Activated naive CD4-positive, alpha-beta T cell treated with anti-CD3 and anti-CD28 coated beads for 36 hours (primary cell): ENCODE data around the gene SERTAD3. TPM values are rescaled to one million over a fixed set of nuclear protein-coding genes. Genes with fewer than 3 reads are reported as not detected.

Experiments
- CTCF ChIA-PET: fragments of 350-600 bp; sonication (Branson Sonifier 250); formaldehyde crosslinking; loops from one replicate; lab custom pipeline; 2021; ENCODE audit warnings: antibody characterized with exemption; lab: Charles Lee
- DNase-seq: peaks from one replicate; pipeline ENCODE4 v3.0.0-alpha.2; 2020
- H3K27ac Mint-ChIP-seq: one replicate; pipeline ENCODE4 v1.8.0; 2021; ENCODE audit warnings: mild to moderate bottlenecking, mixed read lengths
- H3K27me3 Mint-ChIP-seq: one replicate; pipeline ENCODE4 v1.8.0; 2021; ENCODE audit warnings: low read depth, mixed read lengths
- H3K36me3 Mint-ChIP-seq: one replicate; pipeline ENCODE4 v1.8.0; 2021; ENCODE audit warnings: low read depth, mixed read lengths
- H3K4me1 Mint-ChIP-seq: one replicate; pipeline ENCODE4 v1.8.0; 2021; ENCODE audit warnings: low read depth, mixed read lengths
- H3K4me3 Mint-ChIP-seq: one replicate; pipeline ENCODE4 v1.8.0; 2021; ENCODE audit warnings: mild to moderate bottlenecking, moderate library complexity, mixed read lengths
- H3K9me3 Mint-ChIP-seq: one replicate; pipeline ENCODE4 v1.8.0; 2021; ENCODE audit warnings: mixed read lengths
- intact Hi-C: fragments of 100-400 bp; cut with micrococcal nuclease; formaldehyde crosslinking; loops from one replicate; pipeline ENCODE4 v1.15.1; 2023
- total RNA-seq, 2 experiments: library from RNA; stranded (reverse); gene quantifications; one replicate each; pipeline ENCODE4 v1.2.3, GENCODE V29; 2021

Gene SERTAD3
- total RNA-seq, 2 experiments from 2014 or later: 3.8 to 7.3 TPM

DNA sequence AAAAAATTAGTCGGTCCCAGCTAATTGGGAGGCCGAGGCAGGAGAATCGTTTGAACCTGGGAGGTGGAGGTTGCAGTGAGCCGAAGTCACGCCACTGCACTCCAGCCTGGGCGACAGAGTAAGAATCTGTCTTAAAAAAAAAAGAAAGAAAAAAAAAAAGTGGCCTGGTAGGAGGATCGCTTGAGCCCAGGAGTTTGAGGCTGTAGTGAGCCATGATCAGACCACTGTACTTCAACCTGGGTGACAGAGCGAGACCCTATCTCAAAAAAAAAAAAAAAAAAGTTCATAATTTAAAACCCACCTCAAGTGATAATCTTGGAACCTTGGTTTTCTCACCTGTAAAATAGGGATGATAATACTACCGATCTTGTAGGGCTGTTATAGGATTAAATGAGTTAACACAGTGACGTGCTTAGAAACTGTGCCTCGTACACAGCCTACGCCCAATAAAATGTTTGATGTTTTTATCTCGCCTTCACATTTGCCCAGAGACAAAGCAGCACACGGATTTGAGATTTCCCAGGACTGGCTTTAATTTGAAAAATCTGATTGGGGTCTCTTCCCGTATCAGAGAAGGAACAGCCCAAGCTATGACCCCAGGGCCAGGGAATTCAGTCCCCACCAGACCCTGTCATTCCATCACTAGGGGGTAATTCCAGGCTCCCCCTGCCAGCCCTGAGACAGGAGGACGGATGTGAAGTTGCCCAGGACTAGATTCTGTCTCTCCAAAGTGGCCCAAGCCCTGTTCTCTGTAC is 22.0 kb downstream of the SERTAD3 start:
- CTCF ChIA-PET: interaction anchor here (0.6 to 2.8 kb wide), 6 partner anchors 12 to 21 kb away, joined by 4 to 15 read pairs (median 8); no protein-coding TSS in a partner anchor
- intact Hi-C loops: loop anchor here (1.0 kb wide), 2 partner anchors 22 to 44 kb away; partner anchors contain the start of gene SERTAD3
- DNase-seq: no peak
- H3K36me3 Mint-ChIP-seq: peaks cover 12% of the 10 kb centered on the region
- H3K4me3 Mint-ChIP-seq: peak overlapping the region; percentile 86
- peaks cover 27% of the 10 kb centered on the region for H3K4me1 Mint-ChIP-seq
- H3K27ac Mint-ChIP-seq: peak overlapping the region; percentile 94
- H3K9me3 Mint-ChIP-seq: no peaks in the 10 kb centered on the region
- no peaks in the 10 kb centered on the region for H3K27me3 Mint-ChIP-seq

- no peaks in the 10 kb centered on the region for H3K27me3 Mint-ChIP-seq
- H3K4me3 Mint-ChIP-seq: peak overlapping the region; percentile 86
- CTCF ChIA-PET: interaction anchor here (0.6 to 2.8 kb wide), 24 partner anchors 10 to 452 kb away, joined by 3 to 15 read pairs (median 4); partner anchors contain the start of genes BLVRB, C19orf47 and PLD3
- no peaks in the 10 kb centered on the region for H3K9me3 Mint-ChIP-seq
- intact Hi-C loops: loop anchor here (1.0 kb wide), 2 partner anchors 23 to 45 kb away; partner anchors contain the start of gene SERTAD3
- peak; percentile 84 for DNase-seq
- H3K36me3 Mint-ChIP-seq: peaks cover 12% of the 10 kb centered on the region
- H3K4me1 Mint-ChIP-seq: peaks cover 28% of the 10 kb centered on the region
- peak overlapping the region; percentile 94 for H3K27ac Mint-ChIP-seq
Measured at GRCh38 chr19:40420766-40421765, 23.1 kb downstream of the SERTAD3 start.

- peak overlapping the region; percentile 86 for H3K4me3 Mint-ChIP-seq
- peaks cover 10% of the 10 kb centered on the region for H3K36me3 Mint-ChIP-seq
- intact Hi-C loops: no loop called here
- no peaks in the 10 kb centered on the region for H3K9me3 Mint-ChIP-seq
- H3K27me3 Mint-ChIP-seq: no peaks in the 10 kb centered on the region
- H3K4me1 Mint-ChIP-seq: peaks cover 28% of the 10 kb centered on the region
- DNase-seq: no peak
- H3K27ac Mint-ChIP-seq: peak overlapping the region; percentile 94
- CTCF ChIA-PET: interaction anchor here (0.6 to 2.8 kb wide), 24 partner anchors 9 to 451 kb away, joined by 3 to 15 read pairs (median 4); partner anchors contain the start of genes BLVRB, C19orf47 and PLD3
Measured at GRCh38 chr19:40420451-40420765, 23.7 kb downstream of the SERTAD3 start.

- no peak overlapping the region for H3K27ac Mint-ChIP-seq
- no peak for DNase-seq
- H3K36me3 Mint-ChIP-seq: peaks cover 9% of the 10 kb centered on the region
- no peaks in the 10 kb centered on the region for H3K27me3 Mint-ChIP-seq
- CTCF ChIA-PET: interaction anchor here (0.6 to 2.8 kb wide), 12 partner anchors 9 to 124 kb away, joined by 3 to 15 read pairs (median 6); partner anchors contain the start of gene BLVRB
- H3K4me1 Mint-ChIP-seq: peaks cover 27% of the 10 kb centered on the region
- intact Hi-C loops: no loop called here
- H3K9me3 Mint-ChIP-seq: no peaks in the 10 kb centered on the region
- peak overlapping the region; percentile 52 for H3K4me3 Mint-ChIP-seq
Measured at GRCh38 chr19:40419780-40420179, 24.4 kb downstream of the SERTAD3 start.

DNA sequence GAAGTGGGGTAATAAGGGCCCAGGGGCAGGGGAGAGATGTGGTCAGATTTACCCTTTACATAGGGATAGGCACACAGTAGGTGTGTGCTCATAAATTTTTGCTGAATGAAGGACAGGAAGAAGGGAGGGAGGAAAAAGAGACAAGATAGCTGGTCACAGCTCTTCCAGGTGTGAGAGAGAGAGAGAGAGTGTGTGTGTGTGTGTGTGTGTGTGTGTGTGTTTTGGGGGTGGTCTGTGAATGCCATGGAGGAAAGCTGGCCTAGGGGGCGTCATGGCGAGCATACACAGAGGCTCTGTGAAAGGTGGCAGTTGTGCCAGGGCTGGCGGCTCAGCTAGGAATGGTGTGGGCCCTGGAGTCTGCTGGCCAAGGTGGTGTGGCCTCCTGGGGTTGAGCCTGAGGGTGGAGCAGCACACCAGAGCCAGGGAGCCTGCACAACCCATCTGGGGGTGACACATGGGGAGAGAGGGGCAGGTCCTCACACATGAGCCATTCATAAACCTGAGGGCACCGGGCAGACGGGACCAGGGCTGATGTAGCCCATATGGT is 25.0 kb downstream of the SERTAD3 start:
- Mint-ChIP-seq H3K4me3 (no peak overlapping the region), H3K9me3 (no peaks in the 10 kb centered on the region), H3K27me3 (no peaks in the 10 kb centered on the region), H3K27ac (no peak overlapping the region), H3K4me1 (peaks cover 22% of the 10 kb centered on the region), H3K36me3 (peaks cover 5% of the 10 kb centered on the region)
- intact Hi-C loops: no loop called here
- CTCF ChIA-PET: interaction anchor here (0.6 to 2.8 kb wide), 4 partner anchors 15 to 124 kb away, joined by 3 to 15 read pairs (median 3); no protein-coding TSS in a partner anchor
- no peak for DNase-seq

DNA sequence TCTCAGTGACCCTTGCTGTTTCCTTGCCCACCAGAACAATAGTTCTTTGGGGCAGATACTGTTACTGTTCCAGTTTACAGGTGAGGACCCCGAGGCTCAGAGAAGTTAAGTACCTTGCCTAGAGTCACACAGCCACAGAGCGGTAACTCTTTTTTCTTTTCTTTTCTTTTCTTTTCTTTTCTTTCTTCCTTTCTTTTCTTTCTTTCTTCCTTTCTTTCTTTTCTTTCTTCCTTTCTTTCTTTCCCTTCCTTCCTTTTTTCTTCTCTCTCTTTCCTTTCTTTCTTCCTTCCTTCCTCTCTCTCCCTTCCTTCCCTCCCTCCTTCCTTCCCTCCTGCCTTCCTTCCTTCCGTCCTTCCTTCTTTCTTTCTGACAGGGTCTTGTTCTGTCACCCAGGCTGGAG is 26.1 kb downstream of the SERTAD3 start:
- peaks cover 5% of the 10 kb centered on the region for H3K36me3 Mint-ChIP-seq
- H3K27ac Mint-ChIP-seq: no peak overlapping the region
- CTCF ChIA-PET: interaction anchor here (0.6 kb wide), 1 partner anchor 304 kb away, joined by 3 read pairs; no protein-coding TSS in a partner anchor

DNA sequence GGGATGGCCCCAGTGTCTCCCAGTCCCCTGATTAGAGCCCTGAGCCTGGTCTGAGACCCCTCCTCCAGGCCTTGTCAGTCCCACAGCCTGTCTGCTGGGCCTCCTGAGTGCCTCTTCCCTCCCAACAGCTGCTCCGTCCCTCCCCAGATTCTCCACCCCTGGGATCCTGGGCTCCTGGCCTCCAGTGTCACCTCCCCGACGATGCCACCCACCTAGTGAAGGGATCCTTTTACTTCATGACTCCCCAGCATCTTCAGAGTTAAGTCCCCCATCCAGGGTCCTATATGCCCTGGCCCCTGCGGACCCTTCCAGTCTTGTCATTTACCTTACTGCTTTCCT is 26.5 kb downstream of the SERTAD3 start:
- H3K27ac Mint-ChIP-seq: peak overlapping the region; percentile 34
- no peak overlapping the region for H3K4me3 Mint-ChIP-seq
- peaks cover 16% of the 10 kb centered on the region for H3K4me1 Mint-ChIP-seq
- DNase-seq: no peak
- intact Hi-C loops: no loop called here
- no peaks in the 10 kb centered on the region for H3K9me3 Mint-ChIP-seq
- peaks cover 5% of the 10 kb centered on the region for H3K36me3 Mint-ChIP-seq
- H3K27me3 Mint-ChIP-seq: no peaks in the 10 kb centered on the region
- CTCF ChIA-PET: interaction anchor here (0.6 kb wide), 1 partner anchor 496 kb away, joined by 4 read pairs; no protein-coding TSS in a partner anchor

More for the DNA sequence above, 26.1 kb downstream of the SERTAD3 start:
- Mint-ChIP-seq H3K4me1 (peaks cover 16% of the 10 kb centered on the region), H3K27me3 (no peaks in the 10 kb centered on the region), H3K9me3 (no peaks in the 10 kb centered on the region), H3K4me3 (no peak overlapping the region)
- no peak for DNase-seq
- intact Hi-C loops: no loop called here

DNA sequence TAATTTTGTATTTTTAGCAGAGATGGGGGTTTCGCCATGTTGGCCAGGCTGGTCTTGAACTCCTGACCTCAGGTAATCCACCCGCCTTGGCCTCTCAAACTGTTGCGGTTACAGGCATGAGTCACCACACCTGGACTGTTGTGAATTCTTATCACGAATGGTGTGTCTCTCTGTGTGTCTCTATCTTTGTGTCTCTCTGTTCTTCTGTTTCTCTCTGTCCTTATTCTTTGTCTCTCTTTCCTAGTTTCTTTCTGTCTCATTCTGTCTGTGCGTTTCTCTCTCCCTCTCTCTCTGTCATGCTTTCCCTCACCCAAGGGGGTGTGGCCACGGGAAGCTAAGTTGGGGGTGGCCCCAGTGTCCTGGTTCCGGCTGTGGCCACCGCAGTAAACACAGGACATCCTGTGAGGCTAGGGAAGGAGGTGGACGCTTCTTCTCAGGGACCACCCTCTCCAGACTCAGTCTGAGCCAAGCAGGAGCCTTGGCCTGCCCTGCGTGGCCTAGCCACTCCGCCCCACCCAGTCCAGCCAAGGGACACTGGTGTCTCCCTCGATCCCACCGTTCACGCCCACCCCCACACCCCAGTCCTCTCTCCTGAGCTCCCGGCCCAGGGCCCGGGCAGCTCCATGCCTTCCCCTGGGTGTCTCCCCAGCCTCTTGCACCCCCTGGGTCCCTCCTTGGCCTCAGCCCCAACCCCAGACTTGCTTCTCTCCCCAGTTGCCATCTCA is 27.1 kb downstream of the SERTAD3 start:
- intact Hi-C loops: no loop called here
- Mint-ChIP-seq H3K9me3 (no peaks in the 10 kb centered on the region), H3K4me3 (no peak overlapping the region), H3K27me3 (no peaks in the 10 kb centered on the region), H3K4me1 (peaks cover 11% of the 10 kb centered on the region), H3K27ac (peak overlapping the region; percentile 34), H3K36me3 (peaks cover 1% of the 10 kb centered on the region)
- peak; percentile 40 for DNase-seq
- CTCF ChIA-PET: interaction anchor here (0.6 kb wide), 1 partner anchor 496 kb away, joined by 4 read pairs; no protein-coding TSS in a partner anchor

GRCh38 chr19:40415768-40416167 is 28.4 kb downstream of the SERTAD3 start:
- Mint-ChIP-seq H3K27me3 (no peaks in the 10 kb centered on the region), H3K4me3 (no peak overlapping the region), H3K9me3 (no peaks in the 10 kb centered on the region), H3K36me3 (no peaks in the 10 kb centered on the region), H3K4me1 (peaks cover 10% of the 10 kb centered on the region), H3K27ac (no peak overlapping the region)
- CTCF ChIA-PET: interaction anchor here (1.2 kb wide), 1 partner anchor 219 kb away, joined by 4 read pairs; no protein-coding TSS in a partner anchor
- no peak for DNase-seq
- intact Hi-C loops: no loop called here

- intact Hi-C loops: no loop called here
- H3K4me3 Mint-ChIP-seq: no peak overlapping the region
- peaks cover 9% of the 10 kb centered on the region for H3K4me1 Mint-ChIP-seq
- no peaks in the 10 kb centered on the region for H3K9me3 Mint-ChIP-seq
- H3K27ac Mint-ChIP-seq: no peak overlapping the region
- no peaks in the 10 kb centered on the region for H3K27me3 Mint-ChIP-seq
- H3K36me3 Mint-ChIP-seq: no peaks in the 10 kb centered on the region
- CTCF ChIA-PET: interaction anchor here (1.2 to 1.4 kb wide), 3 partner anchors 10 to 220 kb away, joined by 3 to 4 read pairs (median 3); no protein-coding TSS in a partner anchor
- DNase-seq: no peak
Measured at GRCh38 chr19:40414542-40415535, 29.3 kb downstream of the SERTAD3 start.
